ENCODE measurements around the gene OR2Z1. TPM values are rescaled to one million over a fixed set of nuclear protein-coding genes. Genes with fewer than 3 reads are reported as not detected.

Gene OR2Z1
- polyA plus RNA-seq, 1 of the 3 experiments (the other 2 are of a cell fraction) = not detected

DNA sequence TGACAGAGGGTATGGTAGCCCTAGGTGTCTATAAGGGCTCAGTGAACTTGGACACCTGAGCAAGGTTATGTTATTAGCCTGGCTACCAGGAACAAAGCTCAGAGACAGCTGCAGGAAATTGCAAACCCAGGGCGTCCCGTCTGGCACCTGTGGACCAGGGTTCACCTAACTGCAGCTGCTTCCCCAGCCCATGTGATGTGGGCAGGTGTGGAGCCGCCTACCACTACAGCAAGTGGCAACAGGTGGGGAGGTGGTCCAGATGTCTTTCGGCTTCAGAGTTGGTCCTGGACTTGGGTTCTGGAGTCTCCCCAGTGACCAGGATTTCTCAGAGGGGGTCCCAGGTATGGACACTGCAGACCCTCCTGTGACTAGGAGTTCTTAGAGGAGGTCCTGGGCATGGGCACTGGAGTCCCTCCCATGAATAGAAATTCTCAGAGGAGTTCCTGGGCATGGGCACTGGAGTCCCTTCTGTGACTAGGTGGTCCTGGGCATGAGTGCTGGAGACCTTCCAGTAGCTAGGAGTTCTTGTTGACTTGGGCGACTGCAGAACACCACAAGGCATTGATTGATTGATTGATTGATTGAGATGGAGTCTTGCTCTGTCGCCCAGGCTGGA, 48.0 kb upstream of the OR2Z1 start (continued):
- no peak for TF ChIP-seq REST (IDR thresholded peaks at IDR 0.05; ENCODE audit: low read depth, low read length)

GRCh38 chr19:8675066-8675465, 46.4 kb upstream of the OR2Z1 start:
- H4K20me1 ChIP-seq (ENCODE audit: insufficient read depth) = no peaks in the 10 kb centered on the region
- H3K4me1 ChIP-seq (ENCODE audit: control insufficient read depth in 1 of 2, insufficient read depth in 2 of 2, low read depth in 1 of 2, low read length in 1 of 2) = no peaks in the 10 kb centered on the region
- no peaks in the 10 kb centered on the region for H3K9me2 ChIP-seq
- WGBS (ENCODE audit: low lambda C conversion rate) = 2% methylated on average over 3 of the region's 3 CpGs
- no peak for DNase-seq
- no peak overlapping the region for H3K9ac ChIP-seq
- no peaks in the 10 kb centered on the region for H3K79me2 ChIP-seq (ENCODE audit: insufficient read depth)
- TF ChIP-seq TCF12 (IDR thresholded peaks at IDR 0.05) (no peak), RCOR1 (IDR thresholded peaks at IDR 0.05; ENCODE audit: low read length) (no peak), JUND (IDR thresholded peaks at IDR 0.05) (no peak), USF2 (IDR thresholded peaks at IDR 0.05; ENCODE audit: borderline replicate concordance, low read depth, low read length) (no peak), GATA2 (CRISPR knock-in tag; IDR thresholded peaks at IDR 0.05) (no peak), FOSL2 (IDR thresholded peaks at IDR 0.05; ENCODE audit: borderline replicate concordance, low read depth) (no peak)
- TF ChIP-seq, protein P1, sequence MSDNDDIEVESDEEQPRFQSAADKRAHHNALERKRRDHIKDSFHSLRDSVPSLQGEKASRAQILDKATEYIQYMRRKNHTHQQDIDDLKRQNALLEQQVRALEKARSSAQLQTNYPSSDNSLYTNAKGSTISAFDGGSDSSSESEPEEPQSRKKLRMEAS (IDR thresholded peaks at IDR 0.05; ENCODE audit: low read depth) = no peak
- H3K36me3 ChIP-seq (replicated peaks in 1 of 2; ENCODE audit: control insufficient read depth in 1 of 2, insufficient read depth in 2 of 2, low read length in 1 of 2) = no peaks in the 10 kb centered on the region
- H3K27me3 ChIP-seq (ENCODE audit: insufficient read depth) = peaks cover 6% of the 10 kb centered on the region; the same call in 1 of the 2 replicates
- no peak overlapping the region for H3K4me2 ChIP-seq
- ChIA-PET CTCF (no interaction called here), POLR2A (no interaction called here)
- no peaks in the 10 kb centered on the region for H3F3A ChIP-seq (replicated peaks; ENCODE audit: insufficient read depth)
- no peaks in the 10 kb centered on the region for H3K9me3 ChIP-seq
- H3K27ac ChIP-seq (ENCODE audit: low read depth in 2 of 2, low read length in 1 of 2) = no peak overlapping the region
- no peak overlapping the region for H2AFZ ChIP-seq (ENCODE audit: low read depth)
- no peak overlapping the region for H3K4me3 ChIP-seq (ENCODE audit: low read depth in 2 of 2, low read length in 1 of 2)

GRCh38 chr19:8678244-8678807, 43.1 kb upstream of the OR2Z1 start:
- Histone ChIP-seq H3K9me3 (no peaks in the 10 kb centered on the region), H3K27ac (ENCODE audit: low read depth in 2 of 2, low read length in 1 of 2) (no peak overlapping the region), H3K9ac (no peak overlapping the region), H3K9me2 (no peaks in the 10 kb centered on the region), H3F3A (replicated peaks; ENCODE audit: insufficient read depth) (no peaks in the 10 kb centered on the region), H3K4me2 (no peak overlapping the region), H2AFZ (ENCODE audit: low read depth) (no peak overlapping the region), H4K20me1 (ENCODE audit: insufficient read depth) (no peaks in the 10 kb centered on the region), H3K79me2 (ENCODE audit: insufficient read depth) (no peaks in the 10 kb centered on the region), H3K36me3 (replicated peaks in 1 of 2; ENCODE audit: control insufficient read depth in 1 of 2, insufficient read depth in 2 of 2, low read length in 1 of 2) (no peaks in the 10 kb centered on the region), H3K4me1 (ENCODE audit: control insufficient read depth in 1 of 2, insufficient read depth in 2 of 2, low read depth in 1 of 2, low read length in 1 of 2) (no peaks in the 10 kb centered on the region), H3K4me3 (ENCODE audit: low read depth in 2 of 2, low read length in 1 of 2) (no peak overlapping the region), H3K27me3 (ENCODE audit: insufficient read depth) (peaks cover 6% of the 10 kb centered on the region; the same call in 1 of the 2 replicates)
- no peak for DNase-seq
- CTCF ChIA-PET = no interaction called here
- TF ChIP-seq FOSL2 (IDR thresholded peaks at IDR 0.05; ENCODE audit: borderline replicate concordance, low read depth) = no peak
- no peak for TF ChIP-seq PBX3 (IDR thresholded peaks at IDR 0.05)
- TF ChIP-seq EZH2phosphoT487 (IDR thresholded peaks at IDR 0.05; ENCODE audit: borderline replicate concordance, low read depth) = no peak
- TF ChIP-seq RCOR1 (IDR thresholded peaks at IDR 0.05; ENCODE audit: low read length) = no peak
- TF ChIP-seq POLR2AphosphoS5 (IDR thresholded peaks at IDR 0.05; ENCODE audit: low read depth, low read length) = no peak
- POLR2A ChIA-PET = no interaction called here

Data from SK-N-SH (cell line).